K562 treated with DMSO at 1 percent for 12 hours (cell line): Measurements from ENCODE around the gene GSG1. TPM values are rescaled to one million over a fixed set of nuclear protein-coding genes. Genes with fewer than 3 reads are reported as not detected.

Source experiments
- total RNA-seq: library from RNA; unstranded; fragments of 300-600 nt; gene quantifications from 2 replicates; pipeline ENCODE4 v1.2.3, GENCODE V29; 2022; ENCODE audit not compliant: insufficient read depth

GSG1 gene
- not detected in 2 replicates for total RNA-seq

DNA sequence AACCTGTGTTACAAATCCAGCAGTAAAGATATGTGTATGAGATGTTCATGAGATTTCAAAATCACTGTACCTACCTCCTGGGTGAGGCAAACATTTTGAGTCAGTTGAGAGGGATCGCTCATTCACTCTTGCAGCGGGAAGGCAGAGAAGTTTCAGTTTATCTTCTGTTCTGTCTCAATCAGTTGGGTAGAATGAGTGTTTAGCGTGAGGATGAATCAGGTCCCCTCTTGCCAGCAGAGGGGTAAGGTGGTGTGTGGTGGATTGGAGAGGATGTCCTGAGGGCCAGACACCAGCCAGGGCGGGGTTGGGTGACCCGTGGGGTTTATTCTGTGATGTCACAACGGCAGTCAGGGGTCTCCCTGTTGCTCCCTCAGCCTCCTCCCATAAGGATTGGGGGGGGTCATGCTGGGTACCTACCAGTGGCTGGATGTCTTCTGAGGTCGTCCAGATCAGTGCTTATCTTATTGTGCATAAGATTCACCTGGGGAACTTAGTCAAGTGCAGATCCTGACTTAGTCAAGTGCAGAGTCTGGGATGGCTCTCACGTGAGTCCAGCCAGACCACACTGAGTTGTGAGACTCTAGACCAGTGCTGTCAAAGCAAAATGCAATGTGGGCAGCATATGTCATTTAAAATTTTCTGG, at the start of gene GSG1:
Gene GSG1, minus strand, starts transcription at position 277 of the 643 bp plus-strand sequence. Its CDS starts 155 bp downstream, at position 122.

GRCh38 chr12:13044002-13044905, 59.2 kb downstream of the GSG1 start, which contains the start of gene FAM234B:
Gene FAM234B (plus strand): TSS chr12:13044381. CDS start chr12:13044404, 23 bp downstream.

Other genes with a start within 250 kb of the GSG1 start
- not detected in 2 replicates for gene GPRC5A, start 212.1 kb downstream of the GSG1 start, total RNA-seq
- gene GPRC5D, start 151.5 kb downstream of the GSG1 start, total RNA-seq: not detected in 2 replicates
- 14.7 and 16.0 TPM in 2 replicates for gene HEBP1, start 103.4 kb downstream of the GSG1 start, total RNA-seq
- 1.6 and 4.1 TPM in 2 replicates for gene FAM234B, start 59.3 kb downstream of the GSG1 start, total RNA-seq
- gene EMP1, start 93.1 kb upstream of the GSG1 start, total RNA-seq: not detected in 2 replicates